K562 (cell line): ENCODE data around the gene ADGRA1.

Experiments
- ATF7 ChIP-seq: fragments of 450-650 bp; IDR thresholded peaks from 2 replicates; pipeline ENCODE4 v1.7.1; 2014; ENCODE audit warnings: mild to moderate bottlenecking, moderate library complexity
- BRCA1 ChIP-seq, 2 experiments: fragments of 450-650 bp in 1 of 2; sonication (generic) in 1 of 2; formaldehyde crosslinking in 1 of 2; IDR thresholded peaks; 2 replicates each; pipeline versions ENCODE4 v1.5.0 to v1.6.1; 2017 to 2020; ENCODE audit warnings: mild to moderate bottlenecking in 1 of 2, missing genetic modification reagents in 1 of 2
- CBX5 ChIP-seq: IDR thresholded peaks from 2 replicates; pipeline ENCODE4 v1.6.1; 2014; ENCODE audit warnings: low read depth, borderline replicate concordance
- CHD2 ChIP-seq: IDR thresholded peaks from 2 replicates; pipeline ENCODE4 v1.6.1; 2011; ENCODE audit warnings: low read depth, low read length
- JUN ChIP-seq, 2 experiments: sonication (generic) in 1 of 2; formaldehyde crosslinking in 1 of 2; IDR thresholded peaks; 2 replicates each; pipeline versions ENCODE4 v1.6.1 to v1.8.0; 2012 to 2022; ENCODE audit warnings: borderline replicate concordance in 2 of 2, mild to moderate bottlenecking in 2 of 2, improper control_type of control experiment in 1 of 2, low read depth in 1 of 2, low read length in 1 of 2, missing genetic modification reagents in 1 of 2
- SIN3A ChIP-seq, 2 experiments: fragments of 150-350 bp in 1 of 2; IDR thresholded peaks; 2 replicates each; pipeline ENCODE4 v1.6.1; 2011 to 2016; ENCODE audit warnings: borderline replicate concordance in 2 of 2, low read depth in 2 of 2, low read length in 2 of 2, mild to moderate bottlenecking in 2 of 2, moderate library complexity in 2 of 2; ENCODE audit not compliant: control insufficient read depth in 1 of 2
- TF ChIP-seq, protein P1 (sequence below), 3 experiments: IDR thresholded peaks in 2 of 3; conservative IDR thresholded peaks in 1 of 3; 2 replicates each; pipeline ENCODE4 v1.5.1; 2011 to 2012; ENCODE audit warnings: low read length in 3 of 3, mild to moderate bottlenecking in 3 of 3, control low read depth in 2 of 3, improper control_type of control experiment in 1 of 3, inconsistent platforms in 1 of 3, low read depth in 1 of 3, mixed read lengths in 1 of 3, moderate library complexity in 1 of 3; ENCODE audit not compliant: insufficient read depth in 2 of 3
- TF ChIP-seq, protein P2 (sequence below): sonication (generic); formaldehyde crosslinking; IDR thresholded peaks from 2 replicates; pipeline ENCODE4 v1.8.1; 2023; ENCODE audit warnings: mild to moderate bottlenecking, missing genetic modification reagents
- TF ChIP-seq, protein P3 (sequence below): fragments of 450-650 bp; IDR thresholded peaks from 2 replicates; pipeline ENCODE4 v1.6.1; 2018; ENCODE audit not compliant: partially characterized antibody
- TF ChIP-seq, protein P4 (sequence below): fragments of 250-450 bp; sonication (Bioruptor Pico); IDR thresholded peaks from 2 replicates; pipeline ENCODE4 v1.4.0; 2020; ENCODE audit warnings: mild to moderate bottlenecking
- TF ChIP-seq, protein P5 (sequence below), 2 experiments: fragments of 450-650 bp; formaldehyde crosslinking in 1 of 2; IDR thresholded peaks; 2 replicates each; pipeline versions ENCODE4 v1.4.0 to v1.6.1; 2014 to 2020; ENCODE audit warnings: mild to moderate bottlenecking in 2 of 2, borderline replicate concordance in 1 of 2, low read depth in 1 of 2

DNA sequence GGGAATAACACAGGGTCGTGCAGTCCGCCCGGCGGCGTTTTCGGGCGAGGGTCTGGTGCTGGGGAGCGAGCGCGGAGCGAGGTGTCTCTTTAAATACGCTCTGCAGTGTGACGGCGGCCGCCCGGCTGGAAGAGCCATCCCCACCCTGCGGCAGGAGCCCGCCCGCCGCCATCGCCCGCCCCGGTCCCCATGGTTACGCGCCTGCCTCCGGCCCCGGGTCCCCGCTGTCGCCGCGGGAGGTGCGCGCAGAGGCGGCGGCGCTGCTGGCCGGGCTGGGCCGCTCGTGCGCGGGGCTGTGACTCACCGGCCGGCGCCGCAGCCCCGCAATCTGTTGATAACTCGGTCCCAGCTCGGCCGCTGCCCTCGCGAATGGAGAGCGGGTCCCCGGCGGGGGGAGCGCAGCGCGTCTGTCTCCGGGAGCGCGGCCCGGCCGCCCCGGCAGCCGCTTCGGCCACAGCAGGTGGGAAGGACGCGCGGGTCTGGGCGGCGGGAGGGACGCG lies at the start of gene ADGRA1:
- no peak for TF ChIP-seq JUN (IDR thresholded peaks at IDR 0.05; ENCODE audit: borderline replicate concordance, low read depth, low read length)
- TF ChIP-seq JUN (CRISPR knock-in tag; IDR thresholded peaks at IDR 0.05; ENCODE audit: borderline replicate concordance), result no peak
- TF ChIP-seq, protein P1, sequence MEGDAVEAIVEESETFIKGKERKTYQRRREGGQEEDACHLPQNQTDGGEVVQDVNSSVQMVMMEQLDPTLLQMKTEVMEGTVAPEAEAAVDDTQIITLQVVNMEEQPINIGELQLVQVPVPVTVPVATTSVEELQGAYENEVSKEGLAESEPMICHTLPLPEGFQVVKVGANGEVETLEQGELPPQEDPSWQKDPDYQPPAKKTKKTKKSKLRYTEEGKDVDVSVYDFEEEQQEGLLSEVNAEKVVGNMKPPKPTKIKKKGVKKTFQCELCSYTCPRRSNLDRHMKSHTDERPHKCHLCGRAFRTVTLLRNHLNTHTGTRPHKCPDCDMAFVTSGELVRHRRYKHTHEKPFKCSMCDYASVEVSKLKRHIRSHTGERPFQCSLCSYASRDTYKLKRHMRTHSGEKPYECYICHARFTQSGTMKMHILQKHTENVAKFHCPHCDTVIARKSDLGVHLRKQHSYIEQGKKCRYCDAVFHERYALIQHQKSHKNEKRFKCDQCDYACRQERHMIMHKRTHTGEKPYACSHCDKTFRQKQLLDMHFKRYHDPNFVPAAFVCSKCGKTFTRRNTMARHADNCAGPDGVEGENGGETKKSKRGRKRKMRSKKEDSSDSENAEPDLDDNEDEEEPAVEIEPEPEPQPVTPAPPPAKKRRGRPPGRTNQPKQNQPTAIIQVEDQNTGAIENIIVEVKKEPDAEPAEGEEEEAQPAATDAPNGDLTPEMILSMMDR (IDR thresholded peaks at IDR 0.05 in 2 of 3, conservative IDR thresholded peaks at IDR 0.05 in 1 of 3; ENCODE audit: insufficient read depth in 2 of 3, low read depth in 1 of 3, low read length in 3 of 3), result no peak
- TF ChIP-seq, protein P2, sequence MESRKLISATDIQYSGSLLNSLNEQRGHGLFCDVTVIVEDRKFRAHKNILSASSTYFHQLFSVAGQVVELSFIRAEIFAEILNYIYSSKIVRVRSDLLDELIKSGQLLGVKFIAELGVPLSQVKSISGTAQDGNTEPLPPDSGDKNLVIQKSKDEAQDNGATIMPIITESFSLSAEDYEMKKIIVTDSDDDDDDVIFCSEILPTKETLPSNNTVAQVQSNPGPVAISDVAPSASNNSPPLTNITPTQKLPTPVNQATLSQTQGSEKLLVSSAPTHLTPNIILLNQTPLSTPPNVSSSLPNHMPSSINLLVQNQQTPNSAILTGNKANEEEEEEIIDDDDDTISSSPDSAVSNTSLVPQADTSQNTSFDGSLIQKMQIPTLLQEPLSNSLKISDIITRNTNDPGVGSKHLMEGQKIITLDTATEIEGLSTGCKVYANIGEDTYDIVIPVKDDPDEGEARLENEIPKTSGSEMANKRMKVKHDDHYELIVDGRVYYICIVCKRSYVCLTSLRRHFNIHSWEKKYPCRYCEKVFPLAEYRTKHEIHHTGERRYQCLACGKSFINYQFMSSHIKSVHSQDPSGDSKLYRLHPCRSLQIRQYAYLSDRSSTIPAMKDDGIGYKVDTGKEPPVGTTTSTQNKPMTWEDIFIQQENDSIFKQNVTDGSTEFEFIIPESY (CRISPR knock-in tag), result no peak
- TF ChIP-seq BRCA1 (IDR thresholded peaks at IDR 0.05), result no peak
- TF ChIP-seq BRCA1 (CRISPR knock-in tag; IDR thresholded peaks at IDR 0.05), result no peak
- TF ChIP-seq, protein P3, sequence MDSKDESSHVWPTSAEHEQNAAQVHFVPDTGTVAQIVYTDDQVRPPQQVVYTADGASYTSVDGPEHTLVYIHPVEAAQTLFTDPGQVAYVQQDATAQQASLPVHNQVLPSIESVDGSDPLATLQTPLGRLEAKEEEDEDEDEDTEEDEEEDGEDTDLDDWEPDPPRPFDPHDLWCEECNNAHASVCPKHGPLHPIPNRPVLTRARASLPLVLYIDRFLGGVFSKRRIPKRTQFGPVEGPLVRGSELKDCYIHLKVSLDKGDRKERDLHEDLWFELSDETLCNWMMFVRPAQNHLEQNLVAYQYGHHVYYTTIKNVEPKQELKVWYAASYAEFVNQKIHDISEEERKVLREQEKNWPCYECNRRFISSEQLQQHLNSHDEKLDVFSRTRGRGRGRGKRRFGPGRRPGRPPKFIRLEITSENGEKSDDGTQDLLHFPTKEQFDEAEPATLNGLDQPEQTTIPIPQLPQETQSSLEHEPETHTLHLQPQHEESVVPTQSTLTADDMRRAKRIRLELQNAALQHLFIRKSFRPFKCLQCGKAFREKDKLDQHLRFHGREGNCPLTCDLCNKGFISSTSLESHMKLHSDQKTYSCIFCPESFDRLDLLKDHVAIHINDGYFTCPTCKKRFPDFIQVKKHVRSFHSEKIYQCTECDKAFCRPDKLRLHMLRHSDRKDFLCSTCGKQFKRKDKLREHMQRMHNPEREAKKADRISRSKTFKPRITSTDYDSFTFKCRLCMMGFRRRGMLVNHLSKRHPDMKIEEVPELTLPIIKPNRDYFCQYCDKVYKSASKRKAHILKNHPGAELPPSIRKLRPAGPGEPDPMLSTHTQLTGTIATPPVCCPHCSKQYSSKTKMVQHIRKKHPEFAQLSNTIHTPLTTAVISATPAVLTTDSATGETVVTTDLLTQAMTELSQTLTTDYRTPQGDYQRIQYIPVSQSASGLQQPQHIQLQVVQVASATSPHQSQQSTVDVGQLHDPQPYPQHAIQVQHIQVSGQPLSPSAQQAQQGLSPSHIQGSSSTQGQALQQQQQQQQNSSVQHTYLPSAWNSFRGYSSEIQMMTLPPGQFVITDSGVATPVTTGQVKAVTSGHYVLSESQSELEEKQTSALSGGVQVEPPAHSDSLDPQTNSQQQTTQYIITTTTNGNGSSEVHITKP, result no peak
- no peak for TF ChIP-seq ATF7
- no peak for TF ChIP-seq CHD2
- TF ChIP-seq, protein P4, sequence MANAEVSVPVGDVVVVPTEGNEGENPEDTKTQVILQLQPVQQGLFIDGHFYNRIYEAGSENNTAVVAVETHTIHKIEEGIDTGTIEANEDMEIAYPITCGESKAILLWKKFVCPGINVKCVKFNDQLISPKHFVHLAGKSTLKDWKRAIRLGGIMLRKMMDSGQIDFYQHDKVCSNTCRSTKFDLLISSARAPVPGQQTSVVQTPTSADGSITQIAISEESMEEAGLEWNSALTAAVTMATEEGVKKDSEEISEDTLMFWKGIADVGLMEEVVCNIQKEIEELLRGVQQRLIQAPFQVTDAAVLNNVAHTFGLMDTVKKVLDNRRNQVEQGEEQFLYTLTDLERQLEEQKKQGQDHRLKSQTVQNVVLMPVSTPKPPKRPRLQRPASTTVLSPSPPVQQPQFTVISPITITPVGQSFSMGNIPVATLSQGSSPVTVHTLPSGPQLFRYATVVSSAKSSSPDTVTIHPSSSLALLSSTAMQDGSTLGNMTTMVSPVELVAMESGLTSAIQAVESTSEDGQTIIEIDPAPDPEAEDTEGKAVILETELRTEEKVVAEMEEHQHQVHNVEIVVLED (CRISPR knock-in tag), result no peak
- TF ChIP-seq, protein P5, sequence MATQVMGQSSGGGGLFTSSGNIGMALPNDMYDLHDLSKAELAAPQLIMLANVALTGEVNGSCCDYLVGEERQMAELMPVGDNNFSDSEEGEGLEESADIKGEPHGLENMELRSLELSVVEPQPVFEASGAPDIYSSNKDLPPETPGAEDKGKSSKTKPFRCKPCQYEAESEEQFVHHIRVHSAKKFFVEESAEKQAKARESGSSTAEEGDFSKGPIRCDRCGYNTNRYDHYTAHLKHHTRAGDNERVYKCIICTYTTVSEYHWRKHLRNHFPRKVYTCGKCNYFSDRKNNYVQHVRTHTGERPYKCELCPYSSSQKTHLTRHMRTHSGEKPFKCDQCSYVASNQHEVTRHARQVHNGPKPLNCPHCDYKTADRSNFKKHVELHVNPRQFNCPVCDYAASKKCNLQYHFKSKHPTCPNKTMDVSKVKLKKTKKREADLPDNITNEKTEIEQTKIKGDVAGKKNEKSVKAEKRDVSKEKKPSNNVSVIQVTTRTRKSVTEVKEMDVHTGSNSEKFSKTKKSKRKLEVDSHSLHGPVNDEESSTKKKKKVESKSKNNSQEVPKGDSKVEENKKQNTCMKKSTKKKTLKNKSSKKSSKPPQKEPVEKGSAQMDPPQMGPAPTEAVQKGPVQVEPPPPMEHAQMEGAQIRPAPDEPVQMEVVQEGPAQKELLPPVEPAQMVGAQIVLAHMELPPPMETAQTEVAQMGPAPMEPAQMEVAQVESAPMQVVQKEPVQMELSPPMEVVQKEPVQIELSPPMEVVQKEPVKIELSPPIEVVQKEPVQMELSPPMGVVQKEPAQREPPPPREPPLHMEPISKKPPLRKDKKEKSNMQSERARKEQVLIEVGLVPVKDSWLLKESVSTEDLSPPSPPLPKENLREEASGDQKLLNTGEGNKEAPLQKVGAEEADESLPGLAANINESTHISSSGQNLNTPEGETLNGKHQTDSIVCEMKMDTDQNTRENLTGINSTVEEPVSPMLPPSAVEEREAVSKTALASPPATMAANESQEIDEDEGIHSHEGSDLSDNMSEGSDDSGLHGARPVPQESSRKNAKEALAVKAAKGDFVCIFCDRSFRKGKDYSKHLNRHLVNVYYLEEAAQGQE (IDR thresholded peaks at IDR 0.05; ENCODE audit: borderline replicate concordance), result no peak
- TF ChIP-seq, protein P5 (CRISPR knock-in tag; IDR thresholded peaks at IDR 0.05; ENCODE audit: low read depth), result no peak
- no peak for TF ChIP-seq SIN3A (IDR thresholded peaks at IDR 0.05; ENCODE audit: borderline replicate concordance in 2 of 2, control insufficient read depth in 1 of 2, low read depth in 2 of 2, low read length in 2 of 2)
- TF ChIP-seq CBX5, result no peak
